Left lung (tissue), 10 donors: ENCODE data around the gene DNAJC3. TPM values are rescaled to one million over a fixed set of nuclear protein-coding genes. Genes with fewer than 3 reads are reported as not detected.
"Not testable (repeated sequence)": the region's sequence is repeated elsewhere in the genome, so short reads cannot be mapped to it uniquely, and the experiment has no call there.

ENCODE experiments used
- ATAC-seq: fragments of 200-7000 bp; cut with Tn5 transposase; one replicate; pipeline ENCODE4 v1.9.1; 2020; ENCODE audit warnings: moderate library complexity
- DNase-seq, 4 donors: peaks; one replicate each; pipeline ENCODE4 v3.0.0-alpha.2; 2013 to 2020
- H3K27ac ChIP-seq, 2 donors: fragments of 200-600 bp; sonication (generic) in 1 of 2; one replicate each; pipeline versions ENCODE4 v1.5.0 to v1.8.0; 2020 to 2021
- H3K27me3 ChIP-seq, 2 donors: fragments of 200-600 bp; sonication (generic) in 1 of 2; one replicate each; pipeline versions ENCODE4 v1.5.0 to v1.8.0; 2020 to 2021
- H3K36me3 ChIP-seq, 2 donors: fragments of 200-600 bp; sonication (generic) in 1 of 2; one replicate each; pipeline versions ENCODE4 v1.5.0 to v1.8.0; 2020 to 2021
- H3K4me1 ChIP-seq, 2 donors: fragments of 200-600 bp; one replicate each; pipeline ENCODE4 v1.8.0; 2021
- H3K4me3 ChIP-seq, 2 donors: fragments of 200-600 bp; sonication (generic) in 1 of 2; one replicate each; pipeline versions ENCODE4 v1.5.0 to v1.8.0; 2020 to 2021; ENCODE audit warnings: mild to moderate bottlenecking in 1 of 2
- H3K9me3 ChIP-seq, 2 donors: fragments of 200-600 bp; sonication (generic) in 1 of 2; one replicate each; pipeline versions ENCODE4 v1.5.0 to v1.8.0; 2020 to 2021
- intact Hi-C, 2 donors: fragments of 100-400 bp; cut with DNase I; formaldehyde crosslinking; loops; one replicate each; pipeline versions ENCODE4 v1.11.2 to v1.14.2; 2022
- polyA plus RNA-seq, 6 donors: library from polyadenylated mRNA; unstranded; fragments of 120-200 nt; gene quantifications; one replicate each; pipeline ENCODE4 v1.2.1, GENCODE V29; 2013; ENCODE audit not compliant: insufficient read length in 6 of 6
- total RNA-seq, 2 donors: library from RNA; stranded (reverse); fragmentation: NEBNext Ultra II Directional; extraction: Animal tissue kit (Norgen Biotek cat#: 25700); gene quantifications; one replicate each; pipeline ENCODE4 v1.2.1, GENCODE V29; 2021
- TF ChIP-seq, protein P1 (sequence below), 2 donors: fragments of 200-600 bp; sonication (generic) in 1 of 2; IDR thresholded peaks; one replicate each; pipeline versions ENCODE4 v1.5.0 to v1.8.0; 2021; ENCODE audit warnings: antibody characterized with exemption in 2 of 2
- donor health status: DM: no; HTN: yes; CAD: no.
- donor health status: DM: no; HTN: no; CAD: no.

The DNAJC3 gene
- total and polyA plus RNA-seq, 8 donors, result 26.1 to 87.8 (median 33.1) TPM

DNA sequence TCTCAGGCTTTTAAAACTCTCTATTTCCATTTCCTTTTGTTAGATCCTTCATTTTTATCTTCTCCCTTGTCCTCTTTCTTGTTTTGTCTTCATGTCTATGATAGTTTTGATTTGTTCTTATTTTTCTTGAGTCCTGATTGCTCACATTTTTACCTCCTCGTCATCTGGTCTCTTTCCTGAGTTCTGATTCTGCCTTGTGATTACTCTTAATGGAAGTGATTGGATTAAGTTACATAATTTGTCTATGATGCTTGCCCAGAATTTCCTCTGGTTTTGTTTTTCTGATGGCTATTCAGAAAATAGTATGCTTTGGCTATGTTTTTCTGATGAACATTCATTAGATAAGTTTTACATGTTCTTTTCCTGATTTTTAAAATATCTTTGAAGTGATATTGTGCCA, 102.6 kb downstream of the DNAJC3 start:
- Histone ChIP-seq H3K4me3 (no peak overlapping the region), H3K27me3 (no peaks in the 10 kb centered on the region), H3K36me3 (peaks cover 0 to 65% of the 10 kb centered on the region in 2 donors), H3K9me3 (no peaks in the 10 kb centered on the region), H3K27ac (no peak overlapping the region), H3K4me1 (peaks cover 0 to 5% of the 10 kb centered on the region in 2 donors)
- TF ChIP-seq, protein P1, sequence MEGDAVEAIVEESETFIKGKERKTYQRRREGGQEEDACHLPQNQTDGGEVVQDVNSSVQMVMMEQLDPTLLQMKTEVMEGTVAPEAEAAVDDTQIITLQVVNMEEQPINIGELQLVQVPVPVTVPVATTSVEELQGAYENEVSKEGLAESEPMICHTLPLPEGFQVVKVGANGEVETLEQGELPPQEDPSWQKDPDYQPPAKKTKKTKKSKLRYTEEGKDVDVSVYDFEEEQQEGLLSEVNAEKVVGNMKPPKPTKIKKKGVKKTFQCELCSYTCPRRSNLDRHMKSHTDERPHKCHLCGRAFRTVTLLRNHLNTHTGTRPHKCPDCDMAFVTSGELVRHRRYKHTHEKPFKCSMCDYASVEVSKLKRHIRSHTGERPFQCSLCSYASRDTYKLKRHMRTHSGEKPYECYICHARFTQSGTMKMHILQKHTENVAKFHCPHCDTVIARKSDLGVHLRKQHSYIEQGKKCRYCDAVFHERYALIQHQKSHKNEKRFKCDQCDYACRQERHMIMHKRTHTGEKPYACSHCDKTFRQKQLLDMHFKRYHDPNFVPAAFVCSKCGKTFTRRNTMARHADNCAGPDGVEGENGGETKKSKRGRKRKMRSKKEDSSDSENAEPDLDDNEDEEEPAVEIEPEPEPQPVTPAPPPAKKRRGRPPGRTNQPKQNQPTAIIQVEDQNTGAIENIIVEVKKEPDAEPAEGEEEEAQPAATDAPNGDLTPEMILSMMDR (IDR thresholded peaks at IDR 0.05), result no peak
- ATAC-seq, result no peak
- no peak for DNase-seq
- intact Hi-C loops, result no loop called here

GRCh38 chr13:95781016-95781415, 104.1 kb downstream of the DNAJC3 start:
- Histone ChIP-seq H3K4me3 (no peak overlapping the region), H3K9me3 (no peaks in the 10 kb centered on the region), H3K4me1 (peaks cover 0 to 5% of the 10 kb centered on the region in 2 donors), H3K27me3 (no peaks in the 10 kb centered on the region), H3K36me3 (peaks cover 0 to 67% of the 10 kb centered on the region in 2 donors), H3K27ac (no peak overlapping the region)
- ATAC-seq (no peak), DNase-seq (no peak)
- intact Hi-C loops, result no loop called here
- TF ChIP-seq, protein P1 (IDR thresholded peaks at IDR 0.05), result no peak

GRCh38 chr13:95781940-95782339, 105.0 kb downstream of the DNAJC3 start:
- peaks cover 0 to 65% of the 10 kb centered on the region in 2 donors for H3K36me3 ChIP-seq
- H3K4me1 ChIP-seq, H3K4me3 ChIP-seq, H3K27ac ChIP-seq, DNase-seq, H3K9me3 ChIP-seq, intact Hi-C loops, ATAC-seq, H3K27me3 ChIP-seq: not testable (repeated sequence)

GRCh38 chr13:95783747-95784146, 106.8 kb downstream of the DNAJC3 start:
- intact Hi-C loops, result no loop called here
- Histone ChIP-seq H3K27ac (peak overlapping the region in 1 of 2 donors; percentile 40), H3K4me3 (no peak overlapping the region), H3K27me3 (no peaks in the 10 kb centered on the region), H3K4me1 (peaks cover 0 to 5% of the 10 kb centered on the region in 2 donors), H3K36me3 (peaks cover 0 to 69% of the 10 kb centered on the region in 2 donors), H3K9me3 (no peaks in the 10 kb centered on the region)
- DNase-seq, result no peak
- ATAC-seq, result no peak
- TF ChIP-seq, protein P1 (IDR thresholded peaks at IDR 0.05), result no peak

- no peaks in the 10 kb centered on the region for H3K27me3 ChIP-seq
- H3K36me3 ChIP-seq, result peaks cover 0 to 70% of the 10 kb centered on the region in 2 donors
- H3K9me3 ChIP-seq, result no peaks in the 10 kb centered on the region
- TF ChIP-seq, protein P1 (IDR thresholded peaks at IDR 0.05), result no peak
- DNase-seq (no peak), ATAC-seq (peak; percentile 66)
- intact Hi-C loops, result no loop called here
- H3K4me3 ChIP-seq, result no peak overlapping the region
- peak overlapping the region in 1 of 2 donors; percentile 40 for H3K27ac ChIP-seq
- H3K4me1 ChIP-seq, result peaks cover 0 to 5% of the 10 kb centered on the region in 2 donors
Observed at GRCh38 chr13:95784161-95784899, 107.4 kb downstream of the DNAJC3 start.
